Astrocyte of the spinal cord (primary cell): ENCODE data around the gene ABTB2.

ENCODE experiments used
- DNase-seq: peaks from one replicate; pipeline ENCODE4 v3.0.0; 2011; ENCODE audit warnings: low read depth, low spot score
- H3K4me3 ChIP-seq: 2 replicates; pipeline ENCODE4 v1.5.1; 2011; ENCODE audit warnings: low read depth, mild to moderate bottlenecking, low read length, moderate library complexity
- CTCF ChIP-seq: IDR thresholded peaks from 2 replicates; pipeline ENCODE4 v1.5.1; 2012; ENCODE audit warnings: low read depth, mild to moderate bottlenecking, low read length, inconsistent platforms
- in situ Hi-C: cut with HindIII; loops from 2 replicates; pipeline ENCODE4 v1.10.0; 2017; ENCODE audit warnings: low sequenced_read_pairs

Gene ABTB2

GRCh38 chr11:34197256-34197655, 160.6 kb downstream of the ABTB2 start:
- DNase-seq: no peak
- no peak overlapping the region for H3K4me3 ChIP-seq
- TF ChIP-seq CTCF: no peak
- in situ Hi-C loops: no loop called here

DNA sequence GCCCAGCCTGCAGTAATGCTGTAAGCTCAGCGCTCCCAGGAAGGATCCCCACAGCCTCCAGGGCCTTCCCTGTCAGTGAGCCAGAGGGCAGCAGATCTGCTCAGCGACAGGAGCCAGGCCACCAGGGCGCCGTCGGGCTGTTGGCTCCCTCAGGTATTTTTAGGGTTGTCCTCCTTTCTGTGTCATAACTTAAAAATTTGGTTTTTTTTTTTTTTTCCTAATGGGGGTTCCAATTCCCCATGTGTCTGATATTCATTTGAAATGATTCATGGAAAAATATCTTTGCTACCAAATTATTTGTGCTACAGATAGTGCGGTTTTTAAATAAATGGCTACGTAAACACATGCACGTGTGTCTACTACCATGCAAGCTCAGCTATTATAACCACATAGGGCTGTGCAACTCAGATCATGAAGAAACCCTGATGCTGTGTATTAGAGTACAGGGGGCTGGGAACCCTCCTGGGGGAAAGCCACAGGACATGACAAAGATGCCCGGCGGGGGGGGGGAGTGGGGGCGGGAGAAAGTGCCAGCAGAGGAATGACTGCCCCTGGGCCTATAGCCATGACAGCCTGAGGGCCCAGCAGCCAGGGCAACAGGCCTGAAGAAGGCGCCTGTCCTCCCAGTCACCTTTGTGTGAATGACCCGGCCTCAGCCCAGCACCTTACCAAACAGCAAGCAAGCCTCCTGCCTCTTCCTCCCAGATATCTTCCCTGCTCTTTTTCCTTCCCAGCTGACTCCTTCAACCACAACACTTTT, 163.1 kb downstream of the ABTB2 start:
- H3K4me3 ChIP-seq: no peak overlapping the region
- no peak for DNase-seq
- in situ Hi-C loops: no loop called here
- peak; percentile 1 for TF ChIP-seq CTCF

GRCh38 chr11:34192481-34193401, 165.1 kb downstream of the ABTB2 start:
- TF ChIP-seq CTCF: no peak
- DNase-seq: peak; percentile 96
- H3K4me3 ChIP-seq: no peak overlapping the region
- in situ Hi-C loops: no loop called here

DNA sequence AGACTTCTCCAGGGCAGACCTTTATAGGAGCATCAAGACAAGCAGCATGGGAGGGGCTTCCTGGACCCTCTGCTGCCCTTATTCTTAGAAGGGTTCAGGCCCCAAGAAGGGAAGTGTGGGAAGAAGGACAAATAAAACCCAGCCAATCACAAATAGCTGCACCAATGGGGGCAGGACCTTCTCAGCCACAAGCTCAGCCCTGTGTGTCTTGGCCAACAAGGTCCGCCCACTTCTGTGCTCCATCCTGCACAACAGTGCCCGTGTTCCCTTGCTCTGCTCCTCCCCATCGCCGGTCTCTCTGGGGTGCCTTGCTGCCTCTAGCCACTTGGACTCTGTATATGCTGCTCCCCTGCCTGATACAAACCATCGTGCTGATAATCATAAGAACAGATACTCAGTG, 166.2 kb downstream of the ABTB2 start:
- TF ChIP-seq CTCF: no peak
- no peak for DNase-seq
- in situ Hi-C loops: no loop called here
- no peak overlapping the region for H3K4me3 ChIP-seq

DNA sequence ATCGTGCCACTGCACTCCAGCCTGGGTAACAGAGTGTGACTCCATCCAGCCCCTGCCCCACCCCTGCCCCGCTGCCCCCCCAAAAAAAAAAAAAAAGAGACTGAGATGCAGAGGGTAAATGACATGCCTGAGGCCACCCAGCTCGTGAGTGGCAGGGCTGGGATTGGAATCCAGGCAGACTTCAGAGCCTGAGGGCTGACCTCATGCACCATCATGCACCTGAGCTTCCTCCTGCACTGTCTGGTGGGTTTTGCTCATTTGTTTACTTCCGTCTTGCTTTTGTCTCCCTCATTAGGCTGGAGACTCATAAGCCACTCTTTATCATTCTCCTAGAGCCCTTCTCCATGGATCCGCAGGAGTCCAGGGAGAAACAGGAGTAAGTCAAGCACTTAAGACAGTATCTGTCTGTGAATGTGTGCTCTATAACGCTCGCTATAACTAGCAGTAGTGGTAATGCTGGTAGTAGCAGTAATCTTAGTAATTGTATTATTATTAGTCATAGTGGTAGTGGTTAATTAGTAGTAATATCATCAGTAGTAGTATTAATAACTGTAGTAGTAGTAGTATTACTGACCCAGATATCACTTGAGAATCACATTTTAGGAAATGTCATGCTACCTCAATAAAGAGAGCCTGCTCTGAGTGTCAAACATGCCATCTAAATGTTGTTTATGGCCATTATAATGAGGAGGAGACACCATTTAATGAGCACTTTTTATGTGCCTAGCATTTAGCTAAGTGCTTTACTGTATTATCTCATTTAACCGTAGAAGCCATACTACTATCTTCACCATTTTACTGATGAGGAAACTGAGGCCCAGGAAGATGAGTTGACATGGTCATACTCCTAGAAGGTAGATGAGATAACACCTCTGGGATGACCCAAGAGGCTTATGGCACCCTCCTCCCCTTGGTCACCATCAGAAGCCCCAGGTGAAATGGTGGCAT, 167.3 kb downstream of the ABTB2 start:
- no peak for TF ChIP-seq CTCF
- no peak for DNase-seq
- in situ Hi-C loops: no loop called here
- H3K4me3 ChIP-seq: no peak overlapping the region

- DNase-seq: no peak
- TF ChIP-seq CTCF: no peak
- no peak overlapping the region for H3K4me3 ChIP-seq
- in situ Hi-C loops: no loop called here
These were observed 168.6 kb downstream of the ABTB2 start for GRCh38 chr11:34189191-34189590.
